ENCODE results near the gene MED31.
A peak's percentile ranks its signal among the peaks of the same experiment; 100 is the strongest.

The MED31 gene

DNA sequence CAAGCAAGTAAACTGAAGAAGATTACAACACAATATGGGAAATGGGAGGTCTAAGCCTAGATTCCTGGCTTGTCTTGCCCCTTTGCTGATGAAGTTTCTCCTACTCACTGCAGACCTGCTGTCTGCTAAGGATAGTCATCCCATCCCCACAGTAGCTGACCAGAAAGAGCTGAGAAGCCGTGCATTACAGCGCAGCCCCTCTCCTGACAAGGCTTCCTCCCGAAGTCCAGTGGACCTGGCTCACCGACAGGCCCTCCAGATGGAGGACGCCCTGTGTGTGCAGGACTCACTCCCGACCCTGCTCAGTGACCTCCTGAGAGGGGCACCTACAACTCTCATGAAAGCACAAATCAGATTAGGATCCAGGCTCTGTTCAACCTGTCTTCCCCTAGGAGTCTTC, 46.3 kb downstream of the MED31 start:
- Histone ChIP-seq H3K4me3 (ENCODE audit: control insufficient read depth in 1 of 7, extremely low read depth in 1 of 7, insufficient read depth in 4 of 7, low read depth in 2 of 7, low read length in 6 of 7) (no peak overlapping the region), H3K36me3 (ENCODE audit: control insufficient read depth in 4 of 4, insufficient read depth in 4 of 4, low read length in 3 of 4) (peaks cover 15 to 75% (median 56%) of the 10 kb centered on the region in 4 experiments), H3K9me3 (ENCODE audit: control extremely low read depth in 1 of 5, control insufficient read depth in 4 of 5, insufficient read depth in 2 of 5, low read depth in 1 of 5, low read length in 4 of 5) (no peaks in the 10 kb centered on the region), H3K4me1 (ENCODE audit: control extremely low read depth in 1 of 4, control insufficient read depth in 4 of 4, insufficient read depth in 4 of 4, low read length in 3 of 4) (peaks cover 1 to 6% (median 2%) of the 10 kb centered on the region in 4 experiments), H3K27ac (ENCODE audit: insufficient read depth in 1 of 2, low read depth in 1 of 2, low read length in 2 of 2, poor library complexity in 1 of 2, severe bottlenecking in 2 of 2) (no peak overlapping the region), H3K27me3 (replicated peaks in 2 of 5; ENCODE audit: control insufficient read depth in 4 of 5, insufficient read depth in 5 of 5, low read length in 4 of 5) (no peaks in the 10 kb centered on the region)
- DNase-seq = no peak
- CTCF ChIA-PET = no interaction called here
- POLR2A ChIA-PET = interaction anchor here (0.7 kb wide), 1 partner anchor 59 kb away, joined by 3 read pairs; no protein-coding TSS in a partner anchor
- WGBS (ENCODE audit: insufficient coverage) = 97% methylated on average over 6 of the region's 6 CpGs

DNA sequence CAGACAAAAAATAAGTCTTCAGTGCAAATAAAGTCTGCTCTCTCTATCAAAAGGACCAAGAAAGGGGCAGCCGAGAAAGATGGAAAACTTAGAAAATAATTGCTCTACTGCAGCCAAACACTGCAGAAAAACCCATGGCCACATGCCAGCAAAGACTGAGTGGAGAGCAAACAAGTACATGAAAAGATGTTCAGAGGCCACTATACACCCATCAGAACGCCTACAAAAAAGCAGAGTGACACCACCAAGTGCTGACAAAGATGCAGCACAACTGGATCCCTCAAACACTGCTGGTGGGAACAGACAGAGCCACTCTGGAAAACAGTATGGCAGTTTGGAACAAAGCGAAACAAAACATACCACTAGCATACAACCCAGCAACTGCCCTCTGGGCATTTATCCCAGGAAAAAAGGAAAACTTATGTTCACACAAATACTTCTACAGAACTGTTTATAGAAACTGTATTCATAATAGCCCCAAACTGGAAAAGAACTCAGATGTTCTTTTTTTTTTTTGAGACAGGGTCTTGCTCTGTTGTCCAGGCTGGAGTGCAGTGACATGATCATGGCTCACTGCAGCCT, 47.6 kb downstream of the MED31 start:
- DNase-seq = no peak
- peaks cover 11 to 67% (median 46%) of the 10 kb centered on the region in 4 experiments for H3K36me3 ChIP-seq (ENCODE audit: control insufficient read depth in 4 of 4, insufficient read depth in 4 of 4, low read length in 3 of 4)
- POLR2A ChIA-PET = no interaction called here
- peaks cover 12 to 18% (median 15%) of the 10 kb centered on the region in 4 experiments for H3K4me1 ChIP-seq (ENCODE audit: control extremely low read depth in 1 of 4, control insufficient read depth in 4 of 4, insufficient read depth in 4 of 4, low read length in 3 of 4)
- H3K9me3 ChIP-seq (ENCODE audit: control extremely low read depth in 1 of 5, control insufficient read depth in 4 of 5, insufficient read depth in 2 of 5, low read depth in 1 of 5, low read length in 4 of 5) = no peaks in the 10 kb centered on the region
- no peaks in the 10 kb centered on the region for H3K27me3 ChIP-seq (replicated peaks in 2 of 5; ENCODE audit: control insufficient read depth in 4 of 5, insufficient read depth in 5 of 5, low read length in 4 of 5)
- H3K27ac ChIP-seq (ENCODE audit: insufficient read depth in 1 of 2, low read depth in 1 of 2, low read length in 2 of 2, poor library complexity in 1 of 2, severe bottlenecking in 2 of 2) = no peak overlapping the region
- H3K4me3 ChIP-seq (ENCODE audit: control insufficient read depth in 1 of 7, extremely low read depth in 1 of 7, insufficient read depth in 4 of 7, low read depth in 2 of 7, low read length in 6 of 7) = no peak overlapping the region
- CTCF ChIA-PET = no interaction called here
- WGBS (ENCODE audit: insufficient coverage) = 100% methylated on average over 3 of the region's 3 CpGs

DNA sequence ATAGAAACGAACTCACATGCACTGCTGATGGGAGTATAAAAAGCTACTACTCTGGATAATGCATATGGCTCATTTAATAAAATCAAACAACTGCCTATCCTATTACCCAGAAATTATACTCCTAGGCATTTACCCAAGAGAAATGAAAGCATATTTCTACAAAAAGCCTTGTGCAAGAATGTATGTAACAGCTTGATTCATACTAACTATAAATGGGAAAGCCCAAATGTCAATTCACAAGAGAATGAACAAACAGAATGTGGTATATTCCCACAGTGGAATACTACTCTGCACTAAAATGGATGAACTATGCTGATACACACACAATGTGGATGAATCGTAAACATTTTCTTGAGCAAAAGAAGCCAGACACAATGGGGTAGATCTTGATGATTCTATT, 49.3 kb downstream of the MED31 start:
- DNase-seq = no peak

DNA sequence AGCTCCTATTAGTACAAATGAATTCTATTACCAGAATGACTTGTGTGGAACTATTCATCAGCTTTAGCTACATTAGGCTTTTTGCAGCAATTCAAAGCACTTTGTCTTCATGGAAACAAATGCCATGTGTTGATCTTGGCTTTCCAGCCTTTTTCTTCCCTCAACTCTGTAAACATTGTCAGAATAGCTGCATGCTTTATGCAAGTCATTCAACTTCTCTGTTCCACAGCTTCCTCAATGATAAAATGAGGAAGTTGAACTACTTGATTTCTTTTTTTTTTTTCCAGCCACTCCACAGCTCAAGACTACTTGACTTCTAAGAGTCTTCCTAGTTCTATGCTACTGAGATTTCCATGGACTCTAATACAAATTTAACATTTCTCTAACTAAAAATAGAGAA, 52.0 kb downstream of the MED31 start:
- ChIA-PET POLR2A (no interaction called here), CTCF (no interaction called here)
- Histone ChIP-seq H3K36me3 (ENCODE audit: control insufficient read depth in 4 of 4, insufficient read depth in 4 of 4, low read length in 3 of 4) (peaks cover 16 to 65% (median 33%) of the 10 kb centered on the region in 4 experiments), H3K9me3 (ENCODE audit: control extremely low read depth in 1 of 5, control insufficient read depth in 4 of 5, insufficient read depth in 2 of 5, low read depth in 1 of 5, low read length in 4 of 5) (no peaks in the 10 kb centered on the region), H3K4me1 (ENCODE audit: control extremely low read depth in 1 of 4, control insufficient read depth in 4 of 4, insufficient read depth in 4 of 4, low read length in 3 of 4) (peaks cover 15 to 30% (median 24%) of the 10 kb centered on the region in 4 experiments), H3K27me3 (replicated peaks in 2 of 5; ENCODE audit: control insufficient read depth in 4 of 5, insufficient read depth in 5 of 5, low read length in 4 of 5) (no peaks in the 10 kb centered on the region), H3K27ac (ENCODE audit: insufficient read depth in 1 of 2, low read depth in 1 of 2, low read length in 2 of 2, poor library complexity in 1 of 2, severe bottlenecking in 2 of 2) (peak overlapping the region in 1 of 2 experiments; percentile 52), H3K4me3 (ENCODE audit: control insufficient read depth in 1 of 7, extremely low read depth in 1 of 7, insufficient read depth in 4 of 7, low read depth in 2 of 7, low read length in 6 of 7) (peak overlapping the region in 1 of 7 experiments; percentile 29)
- DNase-seq = peak; percentile 59 to 94 (median 88)

More for the DNA sequence above, 49.3 kb downstream of the MED31 start:
- no CpG with 5 or more reads among the region's 2 CpGs for WGBS (ENCODE audit: insufficient coverage)
- Histone ChIP-seq H3K4me1 (ENCODE audit: control extremely low read depth in 1 of 4, control insufficient read depth in 4 of 4, insufficient read depth in 4 of 4, low read length in 3 of 4) (peaks cover 15 to 30% (median 24%) of the 10 kb centered on the region in 4 experiments), H3K4me3 (ENCODE audit: control insufficient read depth in 1 of 7, extremely low read depth in 1 of 7, insufficient read depth in 4 of 7, low read depth in 2 of 7, low read length in 6 of 7) (no peak overlapping the region), H3K36me3 (ENCODE audit: control insufficient read depth in 4 of 4, insufficient read depth in 4 of 4, low read length in 3 of 4) (peaks cover 6 to 64% (median 38%) of the 10 kb centered on the region in 4 experiments), H3K27me3 (replicated peaks in 2 of 5; ENCODE audit: control insufficient read depth in 4 of 5, insufficient read depth in 5 of 5, low read length in 4 of 5) (no peaks in the 10 kb centered on the region), H3K27ac (ENCODE audit: insufficient read depth in 1 of 2, low read depth in 1 of 2, low read length in 2 of 2, poor library complexity in 1 of 2, severe bottlenecking in 2 of 2) (no peak overlapping the region), H3K9me3 (ENCODE audit: control extremely low read depth in 1 of 5, control insufficient read depth in 4 of 5, insufficient read depth in 2 of 5, low read depth in 1 of 5, low read length in 4 of 5) (no peaks in the 10 kb centered on the region)
- POLR2A ChIA-PET = no interaction called here
- CTCF ChIA-PET = interaction anchor here (1.5 kb wide), 1 partner anchor 129 kb away, joined by 3 read pairs; no protein-coding TSS in a partner anchor

DNA sequence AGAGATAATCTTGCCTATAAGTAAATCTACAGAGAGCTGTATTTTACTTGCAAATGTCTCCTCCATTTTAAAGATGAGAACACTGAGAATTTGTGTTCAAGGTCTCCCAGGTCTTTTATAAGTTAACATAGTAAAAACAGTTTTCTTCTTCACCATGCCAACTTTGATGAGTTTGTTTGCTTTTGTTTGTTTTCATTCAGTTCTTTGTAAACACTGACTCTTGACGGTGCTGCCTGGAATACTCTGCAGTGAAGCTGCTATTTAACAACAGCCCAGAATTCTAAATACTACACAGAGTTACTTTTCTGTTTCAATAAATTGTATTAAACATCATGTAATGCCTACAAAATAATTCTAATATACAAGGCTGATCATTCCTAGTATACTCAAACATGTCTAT, 53.7 kb downstream of the MED31 start:
- H3K27me3 ChIP-seq (replicated peaks in 2 of 5; ENCODE audit: control insufficient read depth in 4 of 5, insufficient read depth in 5 of 5, low read length in 4 of 5) = no peaks in the 10 kb centered on the region
- peaks cover 15 to 30% (median 24%) of the 10 kb centered on the region in 4 experiments for H3K4me1 ChIP-seq (ENCODE audit: control extremely low read depth in 1 of 4, control insufficient read depth in 4 of 4, insufficient read depth in 4 of 4, low read length in 3 of 4)
- ChIA-PET CTCF (interaction anchor here (1.0 to 1.5 kb wide), 2 partner anchors 10 to 20 kb away, joined by 3 read pairs; no protein-coding TSS in a partner anchor), POLR2A (no interaction called here)
- no peak for DNase-seq
- no peaks in the 10 kb centered on the region for H3K9me3 ChIP-seq (ENCODE audit: control extremely low read depth in 1 of 5, control insufficient read depth in 4 of 5, insufficient read depth in 2 of 5, low read depth in 1 of 5, low read length in 4 of 5)
- H3K4me3 ChIP-seq (ENCODE audit: control insufficient read depth in 1 of 7, extremely low read depth in 1 of 7, insufficient read depth in 4 of 7, low read depth in 2 of 7, low read length in 6 of 7) = no peak overlapping the region
- H3K27ac ChIP-seq (ENCODE audit: insufficient read depth in 1 of 2, low read depth in 1 of 2, low read length in 2 of 2, poor library complexity in 1 of 2, severe bottlenecking in 2 of 2) = no peak overlapping the region
- peaks cover 14 to 61% (median 36%) of the 10 kb centered on the region in 4 experiments for H3K36me3 ChIP-seq (ENCODE audit: control insufficient read depth in 4 of 4, insufficient read depth in 4 of 4, low read length in 3 of 4)
- no CpG with 5 or more reads among the region's 1 CpG for WGBS (ENCODE audit: insufficient coverage)

DNA sequence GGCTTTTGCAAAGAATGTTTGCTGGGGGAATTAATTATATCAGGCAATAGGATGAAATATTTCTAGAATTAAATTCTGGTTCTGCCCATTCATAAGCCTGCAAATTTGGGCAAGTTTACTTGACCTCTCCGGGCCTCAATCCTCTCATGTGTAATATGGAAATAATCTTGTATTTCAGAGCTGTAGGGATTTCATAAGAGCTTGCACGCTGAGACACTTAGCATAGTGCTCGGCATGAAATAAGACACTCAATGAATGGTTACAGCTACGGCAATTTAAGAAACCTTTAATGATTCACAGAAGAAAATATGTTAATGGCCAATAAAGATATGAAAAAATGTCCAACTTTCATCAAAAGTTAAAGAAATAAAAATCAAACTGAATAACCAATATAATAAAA, 54.5 kb downstream of the MED31 start:
- Histone ChIP-seq H3K27ac (ENCODE audit: insufficient read depth in 1 of 2, low read depth in 1 of 2, low read length in 2 of 2, poor library complexity in 1 of 2, severe bottlenecking in 2 of 2) (no peak overlapping the region), H3K4me3 (ENCODE audit: control insufficient read depth in 1 of 7, extremely low read depth in 1 of 7, insufficient read depth in 4 of 7, low read depth in 2 of 7, low read length in 6 of 7) (no peak overlapping the region), H3K9me3 (ENCODE audit: control extremely low read depth in 1 of 5, control insufficient read depth in 4 of 5, insufficient read depth in 2 of 5, low read depth in 1 of 5, low read length in 4 of 5) (no peaks in the 10 kb centered on the region), H3K36me3 (ENCODE audit: control insufficient read depth in 4 of 4, insufficient read depth in 4 of 4, low read length in 3 of 4) (peaks cover 14 to 62% (median 34%) of the 10 kb centered on the region in 4 experiments), H3K4me1 (ENCODE audit: control extremely low read depth in 1 of 4, control insufficient read depth in 4 of 4, insufficient read depth in 4 of 4, low read length in 3 of 4) (peaks cover 15 to 30% (median 24%) of the 10 kb centered on the region in 4 experiments), H3K27me3 (replicated peaks in 2 of 5; ENCODE audit: control insufficient read depth in 4 of 5, insufficient read depth in 5 of 5, low read length in 4 of 5) (no peaks in the 10 kb centered on the region)
- no peak for DNase-seq
- WGBS (ENCODE audit: insufficient coverage) = 100% methylated on average over 2 of the region's 4 CpGs
- ChIA-PET POLR2A (no interaction called here), CTCF (interaction anchor here (1.5 kb wide), 1 partner anchor 9 kb away, joined by 3 read pairs; no protein-coding TSS in a partner anchor)

DNA sequence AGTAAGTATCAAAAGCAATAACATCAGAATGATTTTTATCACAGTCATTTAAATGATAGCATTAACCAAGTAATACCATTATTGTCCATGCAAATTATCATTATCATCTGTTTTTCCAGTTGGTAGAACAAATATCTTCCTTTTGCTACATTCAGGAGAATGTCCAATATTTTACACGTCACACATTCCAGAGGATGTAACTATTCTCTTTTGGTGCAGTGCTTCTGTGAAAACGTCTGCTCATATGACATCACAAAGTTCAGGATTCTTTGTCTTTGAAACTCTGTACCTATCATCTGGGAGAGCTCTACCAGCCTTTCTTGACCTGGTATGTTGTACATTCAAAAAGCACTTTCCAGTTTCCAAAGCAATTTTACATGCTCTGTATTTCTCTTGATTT, 54.9 kb downstream of the MED31 start:
- Histone ChIP-seq H3K27ac (ENCODE audit: insufficient read depth in 1 of 2, low read depth in 1 of 2, low read length in 2 of 2, poor library complexity in 1 of 2, severe bottlenecking in 2 of 2) (no peak overlapping the region), H3K36me3 (ENCODE audit: control insufficient read depth in 4 of 4, insufficient read depth in 4 of 4, low read length in 3 of 4) (peaks cover 18 to 62% (median 37%) of the 10 kb centered on the region in 4 experiments), H3K4me3 (ENCODE audit: control insufficient read depth in 1 of 7, extremely low read depth in 1 of 7, insufficient read depth in 4 of 7, low read depth in 2 of 7, low read length in 6 of 7) (no peak overlapping the region), H3K4me1 (ENCODE audit: control extremely low read depth in 1 of 4, control insufficient read depth in 4 of 4, insufficient read depth in 4 of 4, low read length in 3 of 4) (peaks cover 15 to 30% (median 24%) of the 10 kb centered on the region in 4 experiments), H3K9me3 (ENCODE audit: control extremely low read depth in 1 of 5, control insufficient read depth in 4 of 5, insufficient read depth in 2 of 5, low read depth in 1 of 5, low read length in 4 of 5) (no peaks in the 10 kb centered on the region), H3K27me3 (replicated peaks in 2 of 5; ENCODE audit: control insufficient read depth in 4 of 5, insufficient read depth in 5 of 5, low read length in 4 of 5) (no peaks in the 10 kb centered on the region)
- no peak for DNase-seq
- CTCF ChIA-PET = no interaction called here
- POLR2A ChIA-PET = no interaction called here
- 89% methylated on average over 2 of the region's 2 CpGs for WGBS (ENCODE audit: insufficient coverage)
